ENCODE results near the gene KIAA0825.
A peak's percentile ranks its signal among the peaks of the same experiment; 100 is the strongest.
"Not testable (repeated sequence)": the region's sequence is repeated elsewhere in the genome, so short reads cannot be mapped to it uniquely, and the experiment has no call there.

The KIAA0825 gene

GRCh38 chr5:94170158-94170557 is 448.2 kb downstream of the KIAA0825 start:
- DNase-seq = not testable (repeated sequence)

- no peak for DNase-seq
Measured at GRCh38 chr5:94168151-94168550, 450.3 kb downstream of the KIAA0825 start.

- no peak for DNase-seq
Measured at GRCh38 chr5:94161801-94162200, 456.6 kb downstream of the KIAA0825 start.

- DNase-seq = no peak
Measured at GRCh38 chr5:94159144-94159543, 459.3 kb downstream of the KIAA0825 start.

GRCh38 chr5:94157704-94158539 is 460.5 kb downstream of the KIAA0825 start:
- DNase-seq = no peak

GRCh38 chr5:94154672-94155071 is 463.7 kb downstream of the KIAA0825 start:
- no peak for DNase-seq

- no peak for DNase-seq
Measured at GRCh38 chr5:94153736-94154450, 464.5 kb downstream of the KIAA0825 start.

- not testable (repeated sequence) for DNase-seq
Measured at GRCh38 chr5:94143621-94144020, 474.8 kb downstream of the KIAA0825 start.

- DNase-seq = no peak
Measured at GRCh38 chr5:94140300-94140699, 478.1 kb downstream of the KIAA0825 start.

GRCh38 chr5:94130077-94130476 is 488.3 kb downstream of the KIAA0825 start:
- no peak for DNase-seq

- DNase-seq = no peak
Measured at GRCh38 chr5:94125107-94125506, 493.3 kb downstream of the KIAA0825 start.

GRCh38 chr5:94116317-94116716 is 502.1 kb downstream of the KIAA0825 start:
- DNase-seq = not testable (repeated sequence)

GRCh38 chr5:94113087-94113486 is 505.3 kb downstream of the KIAA0825 start:
- DNase-seq = no peak

GRCh38 chr5:94111209-94112004 is 507.0 kb downstream of the KIAA0825 start:
- peak; percentile 99 for DNase-seq

GRCh38 chr5:94103514-94104245 is 514.7 kb downstream of the KIAA0825 start:
- no peak for DNase-seq

Measured in islet precursor cell (in vitro differentiated cells).